HFFc6 (cell line): Measurements from ENCODE around the gene PRKD1. TPM values are rescaled to one million over a fixed set of nuclear protein-coding genes. Genes with fewer than 3 reads are reported as not detected.

ENCODE experiments used
- DNase-seq: peaks from one replicate; pipeline ENCODE4 v3.0.0-alpha.2; 2018
- H3K27ac Mint-ChIP-seq: 2 replicates; pipeline ENCODE4 v1.8.0; 2020; ENCODE audit warnings: mild to moderate bottlenecking, mixed read lengths
- H3K27me3 Mint-ChIP-seq: 2 replicates; pipeline ENCODE4 v1.8.0; 2021; ENCODE audit warnings: mild to moderate bottlenecking, moderate library complexity, mixed read lengths; ENCODE audit not compliant: insufficient read depth
- H3K36me3 Mint-ChIP-seq: 2 replicates; pipeline ENCODE4 v1.8.0; 2021; ENCODE audit warnings: low read depth, mixed read lengths
- H3K4me1 Mint-ChIP-seq: 2 replicates; pipeline ENCODE4 v1.8.0; 2020; ENCODE audit warnings: low read depth, mixed read lengths
- H3K4me3 Mint-ChIP-seq: 2 replicates; pipeline ENCODE4 v1.8.0; 2020; ENCODE audit warnings: mild to moderate bottlenecking, moderate library complexity, mixed read lengths
- H3K9me3 Mint-ChIP-seq: 2 replicates; pipeline ENCODE4 v1.8.0; 2020; ENCODE audit warnings: mild to moderate bottlenecking, mixed read lengths
- CTCF ChIP-seq: fragments of 200-600 bp; sonication (generic); IDR thresholded peaks from 2 replicates; pipeline ENCODE4 v1.5.0; 2021; ENCODE audit warnings: antibody characterized with exemption, mild to moderate bottlenecking
- total RNA-seq, 6 experiments: library from RNA; stranded (reverse); fragmentation: NEBNext Ultra II Directional; extraction: Animal tissue kit (Norgen Biotek cat#: 25700); gene quantifications; 2 replicates in 1 of 6; 3 replicates in 5 of 6; pipeline ENCODE4 v1.2.3, GENCODE V29; 2021

Gene PRKD1
- total RNA-seq, 6 experiments from 2014 or later = 19.1 to 23.9 (median 21.7) TPM

GRCh38 chr14:29554335-29554734 lies 373.3 kb downstream of the PRKD1 start:
- no peaks in the 10 kb centered on the region for H3K9me3 Mint-ChIP-seq
- no peak for DNase-seq
- no peak for TF ChIP-seq CTCF
- no peak overlapping the region for H3K27ac Mint-ChIP-seq
- no peak overlapping the region for H3K4me3 Mint-ChIP-seq
- no peaks in the 10 kb centered on the region for H3K27me3 Mint-ChIP-seq
- H3K36me3 Mint-ChIP-seq = no peaks in the 10 kb centered on the region
- peaks cover 16% of the 10 kb centered on the region for H3K4me1 Mint-ChIP-seq

GRCh38 chr14:29553427-29553826 lies 374.2 kb downstream of the PRKD1 start:
- no peaks in the 10 kb centered on the region for H3K27me3 Mint-ChIP-seq
- no peak for TF ChIP-seq CTCF
- no peak overlapping the region for H3K4me3 Mint-ChIP-seq
- DNase-seq = no peak
- no peak overlapping the region for H3K27ac Mint-ChIP-seq
- H3K36me3 Mint-ChIP-seq = no peaks in the 10 kb centered on the region
- H3K4me1 Mint-ChIP-seq = peaks cover 7% of the 10 kb centered on the region
- no peaks in the 10 kb centered on the region for H3K9me3 Mint-ChIP-seq

- Mint-ChIP-seq H3K4me1 (no peaks in the 10 kb centered on the region), H3K36me3 (no peaks in the 10 kb centered on the region), H3K4me3 (no peak overlapping the region), H3K27ac (no peak overlapping the region), H3K27me3 (no peaks in the 10 kb centered on the region), H3K9me3 (no peaks in the 10 kb centered on the region)
- TF ChIP-seq CTCF = peak; percentile 84
- DNase-seq = peak; percentile 73
These were observed 378.7 kb downstream of the PRKD1 start for GRCh38 chr14:29548948-29549370.

- no peak overlapping the region for H3K4me3 Mint-ChIP-seq
- TF ChIP-seq CTCF = no peak
- no peaks in the 10 kb centered on the region for H3K36me3 Mint-ChIP-seq
These were observed 381.9 kb downstream of the PRKD1 start for GRCh38 chr14:29545714-29546113.

GRCh38 chr14:29536886-29537511 lies 390.6 kb downstream of the PRKD1 start:
- peak; percentile 89 for TF ChIP-seq CTCF
- H3K4me1 Mint-ChIP-seq = no peaks in the 10 kb centered on the region
- no peaks in the 10 kb centered on the region for H3K36me3 Mint-ChIP-seq
- no peak overlapping the region for H3K4me3 Mint-ChIP-seq
- H3K27ac Mint-ChIP-seq = no peak overlapping the region
- no peaks in the 10 kb centered on the region for H3K9me3 Mint-ChIP-seq
- peak; percentile 11 for DNase-seq
- peaks cover 19% of the 10 kb centered on the region; the same call in 1 of the 2 replicates for H3K27me3 Mint-ChIP-seq

More at GRCh38 chr14:29545714-29546113, 381.9 kb downstream of the PRKD1 start:
- DNase-seq = no peak
- no peak overlapping the region for H3K27ac Mint-ChIP-seq
- H3K9me3 Mint-ChIP-seq = no peaks in the 10 kb centered on the region
- H3K4me1 Mint-ChIP-seq = no peaks in the 10 kb centered on the region
- peaks cover under 1% of the 10 kb centered on the region; the same call in 1 of the 2 replicates for H3K27me3 Mint-ChIP-seq
